HG02884 (cell line): ENCODE measurements around the gene OSBPL8.

ENCODE experiments used
- ATAC-seq: cut with Tn5 transposase; IDR thresholded peaks from one replicate; pipeline ENCODE4 v1.9.1; 2021; ENCODE audit warnings: mild to moderate bottlenecking, moderate library complexity; ENCODE audit not compliant: unreplicated experiment

Gene OSBPL8

GRCh38 chr12:76558684-76559399, 729 bp downstream of the OSBPL8 start:
- peak; percentile 55 for ATAC-seq

- ATAC-seq: no peak
Measured at GRCh38 chr12:76556368-76556767, 3.2 kb downstream of the OSBPL8 start.

DNA sequence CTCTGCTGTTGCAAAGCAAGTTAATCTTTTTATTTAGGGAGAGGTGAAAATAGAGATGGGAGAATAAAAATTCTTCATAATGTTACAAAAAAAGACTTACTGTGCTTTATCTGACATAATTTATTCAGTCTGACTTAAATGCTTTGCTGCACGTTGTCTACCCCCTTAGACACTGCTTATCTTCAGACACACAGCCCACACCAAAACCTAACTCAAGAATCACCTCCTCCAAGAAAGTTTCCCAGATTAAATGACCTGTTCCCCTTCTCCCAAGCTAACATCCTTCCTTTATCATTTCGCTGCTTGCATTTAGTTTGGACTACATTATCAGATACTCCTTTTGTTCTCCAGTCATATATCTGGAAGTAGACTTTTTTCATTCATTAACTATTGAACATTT, 3.8 kb downstream of the OSBPL8 start:
- no peak for ATAC-seq

DNA sequence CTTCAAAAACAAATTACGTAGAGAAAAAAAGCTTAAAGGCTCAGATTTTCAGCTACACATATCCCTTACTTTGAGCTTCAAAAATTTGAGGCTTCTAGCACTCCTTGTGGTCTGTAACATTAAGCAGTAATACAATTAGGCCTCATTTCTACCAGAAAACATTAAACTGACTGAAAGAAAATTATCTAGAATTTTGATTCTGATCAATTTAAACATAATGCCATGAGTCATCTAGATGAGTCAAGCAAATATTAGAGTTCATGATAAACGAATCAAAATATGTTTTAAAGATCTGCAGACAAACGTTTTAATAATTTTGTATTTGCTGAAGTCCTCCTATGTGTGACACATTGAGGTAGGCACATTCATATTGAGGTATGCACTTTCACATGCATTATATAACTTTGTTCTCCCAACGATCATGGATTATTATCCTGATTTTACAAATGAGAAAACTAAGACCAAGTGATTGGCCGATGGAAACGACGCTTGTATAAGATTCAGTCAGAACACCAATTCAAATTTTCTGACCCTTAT, 4.3 kb downstream of the OSBPL8 start:
- no peak for ATAC-seq

GRCh38 chr12:76554405-76555230, 5.0 kb downstream of the OSBPL8 start:
- no peak for ATAC-seq

DNA sequence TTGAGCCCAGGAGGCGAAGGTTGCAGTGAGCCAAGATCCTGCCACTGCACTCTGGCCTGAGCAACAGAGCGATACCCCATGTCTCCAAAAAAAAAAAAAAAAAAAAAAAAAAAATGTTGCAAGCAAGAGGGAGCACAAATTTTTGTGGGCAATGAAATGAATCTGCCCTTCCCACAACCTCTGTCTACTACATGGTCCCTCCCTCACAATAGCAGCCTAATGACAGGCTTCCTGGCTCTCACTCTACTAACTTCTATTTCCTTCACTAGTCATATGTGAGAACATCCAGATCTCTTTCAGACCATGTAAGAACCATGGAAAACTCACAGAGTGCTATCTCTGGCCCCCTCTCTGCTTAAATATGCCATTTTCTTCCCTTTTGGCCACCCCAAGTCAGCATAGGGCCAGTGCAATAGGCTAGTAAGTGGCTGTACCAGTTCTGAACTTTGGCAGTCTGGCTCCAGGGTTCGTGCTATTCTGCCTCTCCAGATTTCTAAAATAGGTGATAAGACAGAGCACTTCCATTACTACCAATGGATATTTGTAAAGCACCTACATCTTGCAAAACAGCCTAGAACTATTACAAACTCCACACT, 7.1 kb downstream of the OSBPL8 start:
- ATAC-seq: no peak

DNA sequence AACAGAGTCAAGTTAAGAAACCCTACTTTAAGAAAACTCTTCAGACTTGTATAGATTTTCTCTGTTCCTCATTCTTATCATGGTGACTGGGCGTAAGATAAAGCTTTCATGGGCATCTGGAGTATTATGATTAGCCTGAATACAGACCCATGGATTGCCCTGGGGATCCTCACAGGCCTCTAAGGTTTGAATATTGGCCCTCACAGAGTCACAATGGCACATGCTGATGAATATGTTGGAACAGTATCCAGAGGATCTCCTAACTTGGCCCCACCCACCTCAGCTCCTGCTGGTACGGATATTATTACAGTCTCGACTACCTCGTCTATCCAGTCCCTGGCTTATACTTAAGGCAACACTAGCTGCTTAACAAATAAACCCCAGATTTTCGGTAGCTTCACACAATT, 8.1 kb downstream of the OSBPL8 start:
- peak; percentile 78 for ATAC-seq

DNA sequence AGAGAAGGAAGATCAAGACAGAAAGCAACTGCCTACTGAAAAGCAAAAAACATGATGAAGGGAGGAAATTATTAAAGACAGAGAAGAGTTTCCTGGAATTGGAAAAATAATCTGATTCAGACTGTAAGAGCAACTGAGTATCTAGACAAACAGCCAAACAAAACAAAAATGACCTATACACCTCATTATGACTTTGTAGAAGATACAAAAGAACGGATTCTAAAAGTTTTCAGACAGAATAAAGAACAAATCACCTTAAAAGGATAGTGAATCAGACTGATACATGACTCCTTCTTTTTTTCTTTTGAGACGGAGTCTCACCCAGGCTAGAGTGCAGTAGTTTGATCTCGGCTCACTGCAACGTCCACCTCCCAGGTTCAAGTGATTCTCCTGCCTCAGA, 10.4 kb downstream of the OSBPL8 start:
- no peak for ATAC-seq

GRCh38 chr12:76548222-76548837, 11.2 kb downstream of the OSBPL8 start:
- ATAC-seq: no peak

DNA sequence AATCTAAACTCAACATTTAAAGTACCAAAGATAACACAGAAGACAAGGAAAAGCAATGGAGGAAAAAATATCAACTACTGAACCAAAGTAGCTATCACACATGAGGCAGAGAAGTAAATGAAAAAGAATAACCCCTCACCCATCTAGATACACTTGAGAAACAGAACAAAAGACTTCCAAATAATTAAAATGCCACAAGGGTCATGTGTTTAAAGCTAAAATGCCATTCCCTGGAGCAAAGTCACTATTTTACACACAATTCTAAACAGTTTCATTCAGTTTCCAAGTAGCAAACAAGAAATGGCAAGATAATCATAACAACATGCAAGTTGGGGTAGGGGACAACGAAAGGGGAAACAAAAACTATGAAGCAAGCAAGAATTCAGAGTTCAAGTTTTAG, 12.0 kb downstream of the OSBPL8 start:
- no peak for ATAC-seq

- no peak for ATAC-seq
Measured at GRCh38 chr12:76546889-76547288, 12.7 kb downstream of the OSBPL8 start.

- no peak for ATAC-seq
Measured at GRCh38 chr12:76545486-76545885, 14.1 kb downstream of the OSBPL8 start.

DNA sequence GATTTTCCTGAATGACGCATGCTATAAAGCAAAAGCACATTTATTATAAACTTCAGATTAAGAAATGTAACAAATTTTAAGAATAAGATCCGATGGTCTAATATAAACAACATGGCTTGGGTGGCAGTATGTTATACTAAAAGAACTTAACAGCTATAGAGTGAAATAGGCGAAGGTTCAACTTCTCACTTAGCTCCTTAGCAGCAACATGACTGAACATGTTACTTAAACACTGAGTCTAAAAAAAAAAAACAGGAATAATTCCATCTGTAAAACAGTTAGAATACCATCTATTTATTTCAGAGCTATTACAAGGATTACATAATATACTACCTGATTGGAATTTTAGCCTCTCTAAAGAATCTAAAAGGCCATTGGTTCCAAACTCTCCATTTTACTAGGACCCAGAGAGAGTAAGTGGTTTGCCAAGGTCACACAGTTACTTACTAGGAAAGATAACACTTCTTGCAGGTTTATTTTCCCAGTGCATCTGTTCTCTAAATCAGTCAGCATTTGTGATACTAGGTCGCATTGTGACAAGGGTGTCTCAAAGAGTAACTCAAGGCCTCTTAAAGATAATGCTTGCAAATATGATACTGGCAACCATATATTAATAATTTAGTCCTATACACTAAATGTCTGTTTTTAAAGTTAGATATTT, 14.8 kb downstream of the OSBPL8 start:
- no peak for ATAC-seq

DNA sequence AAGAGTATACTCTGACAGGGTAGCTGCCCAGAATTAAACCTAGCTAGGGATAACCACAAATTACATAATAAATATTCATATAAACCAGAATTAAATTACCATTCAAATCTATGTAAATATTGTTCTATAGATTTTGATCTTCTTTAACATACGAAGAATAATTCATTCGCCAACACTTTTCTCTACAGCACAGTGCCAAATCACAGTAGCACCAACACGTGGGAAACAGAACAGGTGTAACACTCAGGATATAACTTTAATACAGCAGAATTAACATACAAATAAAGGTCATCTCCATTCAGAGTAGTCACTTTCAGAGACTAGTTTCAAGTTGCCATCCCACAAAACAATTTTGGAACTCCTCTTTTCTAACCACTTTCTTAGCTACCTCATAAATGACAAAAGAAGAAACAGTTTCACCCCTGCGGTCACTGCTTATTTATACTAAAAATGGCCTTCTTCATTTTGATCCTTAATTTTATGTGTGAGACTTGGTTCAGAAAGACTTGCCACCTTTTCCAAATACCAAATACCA, 15.7 kb downstream of the OSBPL8 start:
- no peak for ATAC-seq

DNA sequence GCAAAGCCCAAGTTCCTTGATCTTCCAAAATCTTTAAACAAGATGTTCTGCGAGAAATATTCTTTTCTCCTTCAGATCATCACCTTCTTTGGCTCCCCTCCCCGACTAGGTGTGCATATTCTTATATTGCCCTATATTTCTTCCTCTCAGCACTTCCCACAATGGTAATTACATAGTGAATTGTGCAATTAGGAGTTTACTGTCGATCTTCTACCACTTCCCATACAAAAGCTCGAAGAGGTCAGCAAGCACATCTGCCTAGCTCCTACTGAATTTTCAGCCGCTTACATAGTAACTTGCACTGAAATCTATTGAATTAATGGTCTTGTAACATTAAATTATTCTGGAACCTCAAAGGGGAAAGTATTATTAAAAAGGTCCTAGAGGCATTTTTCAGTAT, 16.7 kb downstream of the OSBPL8 start:
- ATAC-seq: no peak

DNA sequence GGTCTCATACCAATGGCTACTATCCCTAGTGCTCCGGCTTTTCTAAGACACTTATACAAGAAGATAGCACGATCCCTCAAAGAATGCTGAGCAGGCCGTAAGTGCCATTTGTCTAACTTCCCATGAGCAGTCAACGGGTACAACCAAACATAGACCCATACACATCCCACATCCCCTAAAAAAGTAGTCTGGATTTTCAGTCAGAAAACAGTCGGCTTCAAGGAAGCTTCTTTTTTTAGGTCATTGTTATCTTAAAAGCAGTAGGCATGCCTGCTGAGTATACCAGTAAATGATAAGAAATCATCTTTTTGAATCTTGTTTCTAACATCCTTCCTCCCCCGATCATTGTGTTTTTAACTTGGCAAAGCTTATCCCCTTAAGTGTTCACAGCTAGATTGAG, 19.8 kb downstream of the OSBPL8 start:
- no peak for ATAC-seq

DNA sequence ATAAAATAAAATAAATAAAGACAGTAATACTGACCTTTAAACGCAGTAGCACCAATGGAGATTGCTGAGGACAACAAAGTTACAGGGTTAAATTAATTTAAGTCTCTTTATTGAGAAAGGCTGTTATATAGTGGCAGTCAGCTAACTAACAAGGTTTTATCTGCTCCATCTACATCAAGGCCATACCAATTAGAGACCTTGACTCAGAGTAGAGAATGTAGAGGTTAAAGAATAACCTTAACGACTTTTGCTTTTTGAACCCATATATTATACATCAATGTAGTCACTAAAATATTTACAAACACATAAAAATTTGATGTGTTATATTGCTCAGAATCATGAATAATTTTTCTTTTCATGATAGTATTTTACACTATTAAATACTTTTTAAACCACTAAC, 21.6 kb downstream of the OSBPL8 start:
- no peak for ATAC-seq

DNA sequence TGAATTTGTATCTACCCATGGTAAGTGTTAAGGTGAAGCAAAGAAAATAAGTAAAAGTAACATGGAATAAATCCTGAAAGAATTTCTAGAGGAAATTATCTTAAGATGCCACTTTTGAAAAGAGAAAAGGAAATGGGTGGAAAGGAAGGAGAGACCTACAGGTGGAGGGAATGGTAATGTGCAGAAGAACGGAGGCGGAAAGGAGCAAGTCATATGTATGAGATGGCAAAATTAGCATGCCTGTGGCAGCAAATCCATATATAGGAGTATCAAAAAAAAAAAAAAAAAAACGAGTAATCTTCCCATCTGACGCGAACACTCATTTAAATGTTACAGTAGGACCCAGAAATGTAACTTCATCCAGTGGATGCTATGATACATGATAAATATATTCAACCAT, 23.0 kb downstream of the OSBPL8 start:
- ATAC-seq: no peak

GRCh38 chr12:76535170-76535569, 24.4 kb downstream of the OSBPL8 start:
- no peak for ATAC-seq

- no peak for ATAC-seq
Measured at GRCh38 chr12:76533331-76533730, 26.2 kb downstream of the OSBPL8 start.

GRCh38 chr12:76532520-76532919, 27.1 kb downstream of the OSBPL8 start:
- no peak for ATAC-seq
